CD4-positive, alpha-beta T cell treated with Interleukin-15 for 4 hours (primary cell): Measurements from ENCODE around the gene CCL8.

ENCODE experiments used
- DNase-seq: peaks from one replicate; pipeline ENCODE4 v3.0.0-alpha.2; 2020; ENCODE audit warnings: low spot score

The CCL8 gene

GRCh38 chr17:34367486-34368195, 48.4 kb downstream of the CCL8 start:
- no peak for DNase-seq

- no peak for DNase-seq
Measured at GRCh38 chr17:34368196-34368945, 49.1 kb downstream of the CCL8 start.

DNA sequence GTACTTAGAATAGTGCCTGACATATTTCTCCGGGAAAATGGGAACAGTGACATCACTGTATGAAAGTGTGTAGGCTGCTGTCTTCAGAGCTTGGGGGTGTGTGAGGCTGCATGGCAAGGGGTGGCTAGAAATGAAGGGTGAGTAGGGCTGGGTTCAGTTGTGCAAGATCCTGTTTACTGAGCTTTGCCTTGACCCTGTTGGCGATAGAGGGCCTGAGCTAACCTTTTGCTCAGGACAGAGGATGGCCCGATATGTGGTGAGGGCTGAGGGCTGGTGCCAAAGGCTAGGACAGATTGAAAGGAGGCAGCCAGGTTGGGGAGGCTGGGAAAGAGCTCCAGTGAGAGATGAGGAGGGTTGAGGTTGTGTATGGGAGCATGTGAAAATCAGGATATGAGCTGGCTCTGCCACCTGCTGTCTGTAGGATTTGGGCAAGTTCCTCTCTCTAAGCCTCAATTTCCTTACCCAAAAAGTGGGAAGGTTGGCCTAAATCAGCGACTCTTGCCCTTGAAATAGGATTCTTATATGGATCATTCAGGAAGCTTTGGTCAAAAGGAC, 49.8 kb downstream of the CCL8 start:
- DNase-seq = no peak

DNA sequence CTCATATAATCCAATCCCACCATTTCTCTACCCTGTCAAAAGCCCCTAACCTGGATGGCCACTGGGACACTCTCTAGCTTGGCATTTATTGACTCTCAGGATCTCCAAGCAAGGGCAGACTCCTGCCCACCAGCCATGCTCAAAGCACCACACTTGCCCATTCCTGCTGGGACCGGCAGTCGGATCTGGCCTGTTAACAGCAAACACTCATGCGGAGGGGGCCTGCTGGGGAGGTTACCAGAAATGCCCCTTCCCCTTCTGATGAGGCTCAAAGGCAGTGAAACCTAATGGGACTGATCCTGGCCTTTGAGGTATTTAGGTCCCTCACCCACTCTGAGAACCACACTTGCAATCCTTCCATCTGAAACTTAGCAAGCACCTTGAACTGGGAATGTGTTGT, 50.3 kb downstream of the CCL8 start:
- DNase-seq = no peak

DNA sequence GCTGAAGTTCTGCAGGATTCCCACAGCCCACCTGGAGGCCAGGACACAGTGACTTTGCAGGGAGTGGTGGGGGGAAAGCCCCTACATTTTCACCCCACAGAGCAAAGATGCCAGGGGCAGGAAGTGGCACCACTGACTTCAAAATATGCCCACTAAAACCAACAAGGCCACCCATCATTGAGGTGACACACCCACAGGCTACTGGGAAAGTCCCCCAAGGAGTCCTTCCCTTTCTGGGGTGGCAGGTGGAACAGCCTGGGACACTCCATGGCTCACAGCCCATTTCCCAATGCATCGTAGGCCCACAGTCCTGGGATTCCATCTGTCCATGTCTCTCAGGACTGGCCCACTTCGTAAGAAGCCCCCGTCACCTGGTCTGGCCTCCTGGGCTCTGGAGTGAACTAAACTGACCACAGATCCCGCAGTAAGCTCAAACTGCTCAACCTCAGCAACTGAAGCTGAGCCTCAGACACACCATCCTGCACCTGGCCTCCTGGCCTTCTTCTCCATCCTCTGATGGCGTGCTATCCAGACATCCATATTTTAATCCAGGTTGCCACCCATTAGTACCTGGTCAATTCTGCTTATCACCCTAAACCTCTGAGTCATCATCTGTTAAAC, 51.3 kb downstream of the CCL8 start:
- no peak for DNase-seq

DNA sequence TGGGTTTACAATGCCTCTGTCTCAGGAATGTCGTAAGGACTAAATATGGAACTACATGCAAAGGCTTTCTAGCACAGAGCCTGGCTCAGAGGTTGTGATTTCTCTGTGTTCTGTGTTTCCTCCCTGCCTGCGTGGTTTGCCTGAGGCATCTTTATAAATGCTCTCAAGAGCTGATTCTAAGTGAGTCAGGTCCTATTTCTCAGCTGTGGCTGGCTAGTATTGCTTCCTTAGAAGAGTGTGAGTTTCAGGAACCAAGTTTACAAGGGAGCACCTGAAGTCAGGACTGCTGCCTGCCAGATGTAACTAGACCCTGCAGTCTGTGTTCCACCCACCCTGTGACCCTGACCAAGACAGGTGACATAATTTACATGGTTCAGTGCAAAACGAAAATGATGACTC, 51.8 kb downstream of the CCL8 start:
- DNase-seq = no peak
